K562 (cell line): Measurements from ENCODE around the gene BRINP1. TPM values are rescaled to one million over a fixed set of nuclear protein-coding genes. Genes with fewer than 3 reads are reported as not detected.
A peak's percentile ranks its signal among the peaks of the same experiment; 100 is the strongest.

ENCODE experiments used
- ATAC-seq: fragments of 200-7000 bp; cut with Tn5 transposase; 3 replicates; pipeline ENCODE4 v1.9.1; 2020; ENCODE audit warnings: moderate library complexity
- BruUV-seq: library from RNA; stranded (reverse); fragments of 400-500 nt; replicated peaks from 2 replicates; lab custom pipeline; 2021; lab: Mats Ljungman, UMichigan
- CTCF ChIA-PET: fragments of 300-600 bp; formaldehyde crosslinking; extraction: SDS; loops from one replicate; lab custom pipeline; 2021; ENCODE audit warnings: low intra/inter-chr PET ratio; lab: Yijun Ruan, JAX
- POLR2A ChIA-PET: fragments of 300-600, 350-650 bp; sonication (Branson Sonifier 250); formaldehyde crosslinking; extraction: SDS; loops from one replicate; lab custom pipeline; 2021; ENCODE audit warnings: antibody characterized with exemption, inconsistent platforms; lab: Yijun Ruan, JAX
- DNase-seq, 4 experiments: peaks; one replicate each; pipeline versions ENCODE4 v3.0.0 to v3.0.0-alpha.2; 2011 to 2018; ENCODE audit warnings: low spot score in 3 of 4, mixed read lengths in 3 of 4; ENCODE audit errors: extremely low read depth in 1 of 4
- FAIRE-seq: peaks from 2 replicates; lab custom pipeline; 2011; peaks lifted over from hg19 to GRCh38; lab: Jason Lieb, UNC
- H2AFZ ChIP-seq: 2 replicates; pipeline ENCODE4 v1.6.0; 2011; ENCODE audit warnings: low read depth, low read length, control low read depth, inconsistent platforms
- H3K27ac ChIP-seq: fragments of 200-600 bp; 3 replicates; pipeline ENCODE4 v1.8.0; 2011; ENCODE audit warnings: low read depth, mild to moderate bottlenecking, control low read depth, inconsistent platforms, low read length, moderate library complexity, mixed read lengths; ENCODE audit errors: extremely low read depth
- H3K27me3 ChIP-seq, 2 experiments: fragments of 300-600 bp in 1 of 2; 2 replicates in 1 of 2; 3 replicates in 1 of 2; pipeline versions ENCODE4 v1.6.0 to v1.8.0; 2011; ENCODE audit warnings: inconsistent platforms in 2 of 2, low read length in 2 of 2, mild to moderate bottlenecking in 1 of 2, mixed read lengths in 1 of 2, moderate library complexity in 1 of 2; ENCODE audit not compliant: control insufficient read depth in 2 of 2, insufficient read depth in 2 of 2
- H3K36me3 ChIP-seq: fragments of 300-600 bp; 3 replicates; pipeline ENCODE4 v1.8.0; 2011; ENCODE audit warnings: mild to moderate bottlenecking, low read length, inconsistent platforms; ENCODE audit not compliant: control insufficient read depth, insufficient read depth
- H3K4me1 ChIP-seq, 2 experiments: fragments of 200-600 bp in 1 of 2; replicated peaks in 1 of 2; 2 replicates in 1 of 2; 3 replicates in 1 of 2; pipeline versions ENCODE4 v1.5.1 to v1.8.0; 2011; ENCODE audit warnings: inconsistent platforms in 2 of 2, low read length in 2 of 2, mild to moderate bottlenecking in 1 of 2, mixed read lengths in 1 of 2, moderate library complexity in 1 of 2; ENCODE audit not compliant: control insufficient read depth in 2 of 2, insufficient read depth in 2 of 2
- H3K4me2 ChIP-seq: 2 replicates; pipeline ENCODE4 v1.6.1; 2011; ENCODE audit warnings: low read length, control low read depth, inconsistent platforms, mixed read lengths; ENCODE audit not compliant: insufficient read depth
- H3K4me3 ChIP-seq: fragments of 200-600 bp; sonication (generic), shearing (Covaris generic); 2 replicates; pipeline ENCODE4 v1.5.1; 2016; ENCODE audit warnings: control low read depth, inconsistent platforms
- H3K79me2 ChIP-seq: fragments of 200-600 bp; 3 replicates; pipeline ENCODE4 v1.8.0; 2011; ENCODE audit warnings: low read length, inconsistent platforms; ENCODE audit not compliant: control insufficient read depth, insufficient read depth
- H3K9ac ChIP-seq, 2 experiments: 2 replicates each; pipeline versions ENCODE4 v1.6.0 to v1.6.1; 2011; ENCODE audit warnings: low read depth in 2 of 2, low read length in 2 of 2, control low read depth in 1 of 2, inconsistent platforms in 1 of 2, mild to moderate bottlenecking in 1 of 2, mixed read lengths in 1 of 2; ENCODE audit not compliant: insufficient read depth in 1 of 2
- H3K9me1 ChIP-seq: one replicate; pipeline ENCODE4 v1.6.0; 2011; ENCODE audit warnings: inconsistent platforms, mild to moderate bottlenecking, low read length, moderate library complexity; ENCODE audit not compliant: control insufficient read depth, insufficient read depth
- H3K9me3 ChIP-seq: replicated peaks from 2 replicates; pipeline ENCODE4 v1.5.1; 2011; ENCODE audit warnings: low read depth, low read length, inconsistent platforms; ENCODE audit not compliant: control insufficient read depth, insufficient read depth
- H4K20me1 ChIP-seq: replicated peaks from 2 replicates; pipeline ENCODE4 v1.6.1; 2011; ENCODE audit warnings: low read length, inconsistent platforms, mixed read lengths; ENCODE audit not compliant: control insufficient read depth, insufficient read depth
- BHLHE40 ChIP-seq: IDR thresholded peaks from 2 replicates; pipeline ENCODE4 v1.6.1; 2011; ENCODE audit warnings: low read length, improper control_type of control experiment
- MEF2A ChIP-seq: IDR thresholded peaks from 2 replicates; pipeline ENCODE4 v1.6.1; 2011; ENCODE audit warnings: low read depth, mild to moderate bottlenecking, low read length, moderate library complexity; ENCODE audit not compliant: control insufficient read depth
- TARDBP ChIP-seq: fragments of 450-650 bp; IDR thresholded peaks from 2 replicates; pipeline ENCODE4 v1.6.1; 2016
- THAP7 ChIP-seq: fragments of 250-450 bp; sonication (Bioruptor Pico); IDR thresholded peaks from 2 replicates; pipeline ENCODE4 v1.5.0; 2021
- ZNF263 ChIP-seq: sonication (generic); formaldehyde crosslinking; IDR thresholded peaks from 2 replicates; pipeline ENCODE4 v1.8.0; 2022; ENCODE audit warnings: mild to moderate bottlenecking, missing genetic modification reagents, borderline replicate concordance
- ZNF583 ChIP-seq: fragments of 250-450 bp; sonication (Bioruptor Pico); IDR thresholded peaks from 2 replicates; pipeline ENCODE4 v1.4.0; 2020
- ZNF766 ChIP-seq: fragments of 200-800 bp; sonication (Bioruptor generic); conservative IDR thresholded peaks from 2 replicates; pipeline ENCODE4 v1.6.1; 2016; ENCODE audit warnings: missing genetic modification characterization, missing compliant biosample characterization
- WGBS: fragments of 100-300 bp; shearing (Covaris generic); methylation state at CpG from one replicate; pipeline ENCODE4 v1.1.6; 2016; ENCODE audit warnings: low coverage, mixed read lengths; ENCODE audit not compliant: insufficient coverage; ENCODE audit errors: missing lambda C conversion rate; 5-methylcytosine and 5-hydroxymethylcytosine counted together
- in situ Hi-C: fragments of 300-500 bp; cut with MboI; formaldehyde crosslinking; loops from 4 replicates; pipeline ENCODE4 v1.15.0; 2018; ENCODE audit warnings: inconsistent platforms, mixed read lengths
- intact Hi-C: fragments of 100-400 bp; cut with micrococcal nuclease; formaldehyde crosslinking; loops from 2 replicates; pipeline ENCODE4 v1.14.2; 2022
- polyA plus RNA-seq, 8 experiments: library from polyadenylated mRNA; depleted of rRNA in 4 of 8; stranded (reverse) in 5 of 8; unstranded in 3 of 8; fragments of >200 nt; fragmentation: Nextera tagmentation in 2 of 8; fragmentation: Illumina TruSeq in 1 of 8; extraction: Ambion mirVana in 2 of 8; extraction: Trizol in 1 of 8; gene quantifications; 2 replicates each; pipeline versions ENCODE4 v1.2.1 to v1.2.3, GENCODE V29; 2011 to 2014; ENCODE audit warnings: inconsistent platforms in 1 of 8, missing spikeins in 1 of 8
- total RNA-seq, 7 experiments: library from RNA; depleted of rRNA in 6 of 7; stranded (reverse); fragments of >200 nt in 6 of 7; fragmentation: Illumina TruSeq in 2 of 7; extraction: Trizol in 2 of 7; gene quantifications; 2 replicates each; pipeline versions ENCODE4 v1.2.1 to v1.2.3, GENCODE V29; 2011 to 2021; ENCODE audit warnings: low replicate concordance in 1 of 7
- TF ChIP-seq, protein P1 (sequence below), 2 experiments: IDR thresholded peaks; 2 replicates each; pipeline ENCODE4 v1.6.1; 2011; ENCODE audit warnings: borderline replicate concordance in 1 of 2, control low read depth in 1 of 2, low read depth in 1 of 2, low read length in 1 of 2, mild to moderate bottlenecking in 1 of 2, mixed read lengths in 1 of 2, moderate library complexity in 1 of 2; ENCODE audit not compliant: insufficient read depth in 1 of 2, insufficient read length in 1 of 2, poor library complexity in 1 of 2, severe bottlenecking in 1 of 2; ENCODE audit errors: extremely low read depth in 1 of 2
- TF ChIP-seq, protein P2 (sequence below): IDR thresholded peaks from 2 replicates; pipeline ENCODE4 v1.6.1; 2011; ENCODE audit warnings: borderline replicate concordance, low read depth, mild to moderate bottlenecking, moderate library complexity, low read length; ENCODE audit not compliant: insufficient read depth, poor library complexity, severe bottlenecking

Gene BRINP1
- total and polyA plus RNA-seq, 9 of the 15 experiments (the other 6 are each of a cell fraction or from before 2014, with no cell fraction given), result not detected

GRCh38 chr9:119391878-119392277 is 22.6 kb upstream of the BRINP1 start:
- Histone ChIP-seq H3K27me3 (no peaks in the 10 kb centered on the region), H4K20me1 (no peaks in the 10 kb centered on the region), H3K9ac (no peak overlapping the region), H3K4me2 (no peak overlapping the region), H3K4me3 (no peak overlapping the region), H3K9me3 (no peaks in the 10 kb centered on the region), H3K36me3 (no peaks in the 10 kb centered on the region), H3K27ac (no peak overlapping the region), H2AFZ (no peak overlapping the region), H3K79me2 (no peaks in the 10 kb centered on the region), H3K9me1 (no peaks in the 10 kb centered on the region), H3K4me1 (no peaks in the 10 kb centered on the region)
- intact Hi-C loops, result no loop called here
- in situ Hi-C loops, result no loop called here
- ATAC-seq, result no peak
- no peak for FAIRE-seq
- no peak for TF ChIP-seq ZNF583 (CRISPR knock-in tag)
- CTCF ChIA-PET, result no interaction called here
- POLR2A ChIA-PET, result no interaction called here
- BruUV-seq, result no TSS peak
- no peak for DNase-seq

DNA sequence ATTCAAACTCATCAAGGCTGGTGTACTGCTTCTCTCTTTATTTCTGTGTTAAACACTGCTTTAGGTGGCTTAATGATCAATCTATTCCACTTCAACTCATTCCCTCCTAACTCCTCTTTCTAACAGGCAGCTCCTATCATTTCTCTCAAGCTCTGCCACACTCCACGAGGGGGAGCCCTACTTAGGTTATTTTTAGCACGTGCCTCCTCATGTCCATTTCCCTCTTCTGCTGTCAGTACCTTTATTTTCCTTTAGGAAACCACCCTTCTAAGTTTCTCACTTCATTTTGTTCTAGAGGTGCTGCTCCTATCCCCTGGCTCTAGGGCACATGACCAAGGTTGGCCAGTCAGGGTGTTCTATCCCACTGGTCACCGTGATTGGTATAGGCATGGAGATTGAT is 6.7 kb upstream of the BRINP1 start:
- no TSS peak for BruUV-seq
- Histone ChIP-seq H2AFZ (no peak overlapping the region), H3K27ac (no peak overlapping the region), H3K4me1 (no peaks in the 10 kb centered on the region), H3K4me2 (no peak overlapping the region), H3K9ac (no peak overlapping the region), H3K79me2 (no peaks in the 10 kb centered on the region), H4K20me1 (no peaks in the 10 kb centered on the region), H3K9me3 (no peaks in the 10 kb centered on the region), H3K4me3 (no peak overlapping the region), H3K27me3 (no peaks in the 10 kb centered on the region), H3K36me3 (no peaks in the 10 kb centered on the region), H3K9me1 (no peaks in the 10 kb centered on the region)
- in situ Hi-C loops, result no loop called here
- intact Hi-C loops, result no loop called here
- TF ChIP-seq, protein P1, sequence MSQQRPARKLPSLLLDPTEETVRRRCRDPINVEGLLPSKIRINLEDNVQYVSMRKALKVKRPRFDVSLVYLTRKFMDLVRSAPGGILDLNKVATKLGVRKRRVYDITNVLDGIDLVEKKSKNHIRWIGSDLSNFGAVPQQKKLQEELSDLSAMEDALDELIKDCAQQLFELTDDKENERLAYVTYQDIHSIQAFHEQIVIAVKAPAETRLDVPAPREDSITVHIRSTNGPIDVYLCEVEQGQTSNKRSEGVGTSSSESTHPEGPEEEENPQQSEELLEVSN (IDR thresholded peaks at IDR 0.05; ENCODE audit: borderline replicate concordance in 1 of 2, extremely low read depth in 1 of 2, insufficient read depth in 1 of 2, insufficient read length in 1 of 2, low read depth in 1 of 2, low read length in 1 of 2, poor library complexity in 1 of 2, severe bottlenecking in 1 of 2), result peak in 1 of 2 experiments; percentile 39
- TF ChIP-seq THAP7 (CRISPR knock-in tag) (no peak), ZNF766 (CRISPR knock-in tag) (no peak), MEF2A (peak; percentile 65; the same call in 1 of the 2 replicates), TARDBP (no peak), ZNF263 (CRISPR knock-in tag) (no peak), BHLHE40 (peak; percentile 62)
- TF ChIP-seq, protein P2, sequence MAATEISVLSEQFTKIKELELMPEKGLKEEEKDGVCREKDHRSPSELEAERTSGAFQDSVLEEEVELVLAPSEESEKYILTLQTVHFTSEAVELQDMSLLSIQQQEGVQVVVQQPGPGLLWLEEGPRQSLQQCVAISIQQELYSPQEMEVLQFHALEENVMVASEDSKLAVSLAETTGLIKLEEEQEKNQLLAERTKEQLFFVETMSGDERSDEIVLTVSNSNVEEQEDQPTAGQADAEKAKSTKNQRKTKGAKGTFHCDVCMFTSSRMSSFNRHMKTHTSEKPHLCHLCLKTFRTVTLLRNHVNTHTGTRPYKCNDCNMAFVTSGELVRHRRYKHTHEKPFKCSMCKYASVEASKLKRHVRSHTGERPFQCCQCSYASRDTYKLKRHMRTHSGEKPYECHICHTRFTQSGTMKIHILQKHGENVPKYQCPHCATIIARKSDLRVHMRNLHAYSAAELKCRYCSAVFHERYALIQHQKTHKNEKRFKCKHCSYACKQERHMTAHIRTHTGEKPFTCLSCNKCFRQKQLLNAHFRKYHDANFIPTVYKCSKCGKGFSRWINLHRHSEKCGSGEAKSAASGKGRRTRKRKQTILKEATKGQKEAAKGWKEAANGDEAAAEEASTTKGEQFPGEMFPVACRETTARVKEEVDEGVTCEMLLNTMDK, result peak; percentile 36
- CTCF ChIA-PET, result interaction anchor here (0.6 kb wide), 1 partner anchor 312 kb away, joined by 3 read pairs; no protein-coding TSS in a partner anchor
- DNase-seq (peak in 3 of 4 experiments; percentile 8 to 10 (median 10)), ATAC-seq (no peak), FAIRE-seq (no peak)
- 6% methylated on average over 3 of the region's 3 CpGs for WGBS
- POLR2A ChIA-PET, result no interaction called here
